Activated B cell treated with CpG ODN at 0.5 μM for 24 hours (primary cell): Measurements from ENCODE around the gene C1orf167. TPM values are rescaled to one million over a fixed set of nuclear protein-coding genes. Genes with fewer than 3 reads are reported as not detected.
A peak's percentile ranks its signal among the peaks of the same experiment; 100 is the strongest.

Experiments used
- ATAC-seq: fragments of 200-7000 bp; cut with Tn5 transposase; one replicate; pipeline ENCODE4 v1.10.0; 2021; ENCODE audit warnings: low read depth, mild to moderate bottlenecking, moderate library complexity
- CTCF ChIA-PET: fragments of 350-600 bp; sonication (Branson Sonifier 250); formaldehyde crosslinking; loops from one replicate; lab custom pipeline; 2021; ENCODE audit warnings: antibody characterized with exemption; lab: Charles Lee
- POLR2A ChIA-PET: fragments of 350-600 bp; sonication (Branson Sonifier 250); formaldehyde crosslinking; loops from one replicate; lab custom pipeline; 2021; ENCODE audit warnings: antibody characterized with exemption; lab: Charles Lee
- DNase-seq: peaks from one replicate; pipeline ENCODE4 v3.0.0; 2022
- H3K27ac Mint-ChIP-seq: one replicate; pipeline ENCODE4 v1.8.0; 2020; ENCODE audit warnings: mixed read lengths
- H3K27me3 Mint-ChIP-seq: one replicate; pipeline ENCODE4 v1.8.0; 2021; ENCODE audit warnings: mixed read lengths
- H3K36me3 Mint-ChIP-seq: one replicate; pipeline ENCODE4 v1.8.0; 2021; ENCODE audit warnings: low read depth, mixed read lengths
- H3K4me1 Mint-ChIP-seq: one replicate; pipeline ENCODE4 v1.8.0; 2021; ENCODE audit warnings: mixed read lengths
- H3K4me3 Mint-ChIP-seq: one replicate; pipeline ENCODE4 v1.8.0; 2020; ENCODE audit warnings: mild to moderate bottlenecking, mixed read lengths
- H3K9me3 Mint-ChIP-seq: one replicate; pipeline ENCODE4 v1.8.0; 2020; ENCODE audit warnings: mixed read lengths
- CTCF ChIP-seq: fragments of 200-600 bp; IDR thresholded peaks from one replicate; pipeline ENCODE4 v1.8.0; 2022; ENCODE audit warnings: antibody characterized with exemption, mild to moderate bottlenecking
- intact Hi-C: fragments of 100-400 bp; cut with micrococcal nuclease; formaldehyde crosslinking; loops from one replicate; pipeline ENCODE4 v1.15.1; 2024
- total RNA-seq: library from RNA; stranded (reverse); gene quantifications from 2 replicates; pipeline ENCODE4 v1.2.3, GENCODE V29; 2022

Gene C1orf167
- total RNA-seq, 1 donor from 2014 or later: not detected

DNA sequence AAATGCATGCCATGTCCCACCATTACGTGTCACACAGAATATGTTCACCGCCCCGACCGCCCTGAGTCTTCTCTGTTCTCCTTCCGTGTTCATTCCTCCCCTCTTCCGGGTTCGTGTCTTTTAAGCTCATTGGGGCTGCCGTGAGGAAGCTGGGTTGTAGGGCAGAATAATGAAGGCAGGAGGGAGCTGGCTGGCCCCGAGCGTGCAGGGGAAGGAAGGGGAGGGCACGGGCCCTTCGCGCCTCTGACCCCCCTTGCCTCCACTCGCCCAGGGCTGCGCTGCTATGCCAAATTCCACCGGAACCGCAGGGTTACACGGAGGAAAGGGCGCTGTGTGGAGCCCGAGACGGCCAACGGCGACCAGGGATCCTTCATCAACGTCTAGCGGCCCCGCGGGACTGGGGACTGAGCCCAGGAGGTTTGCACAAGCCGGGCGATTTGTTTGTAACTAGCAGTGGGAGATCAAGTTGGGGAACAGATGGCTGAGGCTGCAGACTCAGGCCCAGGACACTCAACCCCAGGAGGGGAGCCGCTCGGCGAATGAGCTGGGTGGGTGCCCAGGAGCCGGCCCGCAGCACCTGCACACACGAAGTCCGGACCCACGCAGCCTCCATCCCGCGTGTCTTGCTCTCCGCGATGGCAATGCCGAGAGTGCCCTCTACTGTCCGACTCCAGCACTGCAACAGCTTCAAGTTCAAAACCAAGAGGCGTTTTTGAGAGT lies 42.5 kb upstream of the C1orf167 start:
- CTCF ChIA-PET: interaction anchor here (0.8 to 5.1 kb wide), 18 partner anchors 8 to 682 kb away, joined by 3 to 74 read pairs (median 6); partner anchors contain the start of genes AGTRAP, FBXO2, FBXO6 and MAD2L2

GRCh38 chr1:11720033-11720376 lies 42.0 kb upstream of the C1orf167 start:
- intact Hi-C loops: loop anchor here (1.0 kb wide), 1 partner anchor 683 kb away; no protein-coding TSS in a partner anchor
- H3K4me3 Mint-ChIP-seq: no peak overlapping the region
- no peak for TF ChIP-seq CTCF
- ATAC-seq (no peak), DNase-seq (no peak)
- H3K27ac Mint-ChIP-seq: peak overlapping the region; percentile 94
- ChIA-PET CTCF (interaction anchor here (0.8 to 5.1 kb wide), 16 partner anchors 9 to 682 kb away, joined by 3 to 74 read pairs (median 8); partner anchors contain the start of genes AGTRAP, FBXO2, FBXO6 and MAD2L2), POLR2A (interaction anchor here (0.6 to 2.5 kb wide), 18 partner anchors 10 to 1524 kb away, joined by 3 to 48 read pairs (median 6); partner anchors contain the start of genes AGTRAP, CLCN6, FBXO2 and FBXO44)
- no peaks in the 10 kb centered on the region for H3K27me3 Mint-ChIP-seq
- H3K36me3 Mint-ChIP-seq: no peaks in the 10 kb centered on the region
- H3K4me1 Mint-ChIP-seq: peaks cover 15% of the 10 kb centered on the region
- H3K9me3 Mint-ChIP-seq: no peaks in the 10 kb centered on the region

More for the DNA sequence above, 42.5 kb upstream of the C1orf167 start:
- ATAC-seq: peak; percentile 89
- DNase-seq: peak; percentile 78
- H3K36me3 Mint-ChIP-seq: no peaks in the 10 kb centered on the region
- TF ChIP-seq CTCF: peak; percentile 87
- H3K27me3 Mint-ChIP-seq: no peaks in the 10 kb centered on the region
- no peaks in the 10 kb centered on the region for H3K9me3 Mint-ChIP-seq
- POLR2A ChIA-PET: interaction anchor here (0.5 to 2.5 kb wide), 20 partner anchors 10 to 1524 kb away, joined by 3 to 48 read pairs (median 6); partner anchors contain the start of genes AGTRAP, CLCN6, FBXO2 and FBXO44
- H3K27ac Mint-ChIP-seq: peak overlapping the region; percentile 94
- intact Hi-C loops: loop anchor here (1.0 to 10.0 kb wide), 13 partner anchors 11 to 682 kb away; partner anchors contain the start of genes AGTRAP, DISP3, DRAXIN and FBXO2
- peak overlapping the region; percentile 86 for H3K4me3 Mint-ChIP-seq
- peaks cover 13% of the 10 kb centered on the region for H3K4me1 Mint-ChIP-seq

- Mint-ChIP-seq H3K4me3 (no peak overlapping the region), H3K27me3 (no peaks in the 10 kb centered on the region), H3K27ac (no peak overlapping the region), H3K9me3 (no peaks in the 10 kb centered on the region), H3K36me3 (no peaks in the 10 kb centered on the region), H3K4me1 (peaks cover 19% of the 10 kb centered on the region)
- DNase-seq (no peak), ATAC-seq (no peak)
- no peak for TF ChIP-seq CTCF
- ChIA-PET CTCF (interaction anchor here (1.2 to 5.1 kb wide), 7 partner anchors 13 to 683 kb away, joined by 4 to 74 read pairs (median 13); partner anchors contain the start of genes AGTRAP, FBXO2 and FBXO6), POLR2A (interaction anchor here (2.1 to 2.5 kb wide), 3 partner anchors 10 to 458 kb away, joined by 9 to 48 read pairs (median 40); partner anchors contain the start of genes FBXO6 and MTOR)
- intact Hi-C loops: loop anchor here (1.0 kb wide), 1 partner anchor 683 kb away; no protein-coding TSS in a partner anchor
Observed at GRCh38 chr1:11720525-11720924, 41.5 kb upstream of the C1orf167 start.

GRCh38 chr1:11721311-11721710 lies 40.7 kb upstream of the C1orf167 start:
- no peak overlapping the region for H3K27ac Mint-ChIP-seq
- ChIA-PET CTCF (interaction anchor here (0.5 to 5.1 kb wide), 3 partner anchors 58 to 75 kb away, joined by 3 to 74 read pairs (median 61); partner anchors contain the start of genes FBXO2 and FBXO6), POLR2A (no interaction called here)
- no peaks in the 10 kb centered on the region for H3K9me3 Mint-ChIP-seq
- H3K4me3 Mint-ChIP-seq: no peak overlapping the region
- TF ChIP-seq CTCF: no peak
- peaks cover 25% of the 10 kb centered on the region for H3K4me1 Mint-ChIP-seq
- DNase-seq (no peak), ATAC-seq (no peak)
- intact Hi-C loops: no loop called here
- H3K27me3 Mint-ChIP-seq: no peaks in the 10 kb centered on the region
- H3K36me3 Mint-ChIP-seq: no peaks in the 10 kb centered on the region
